HEK293 (cell line): Measurements from ENCODE around the gene CDT1.

Source experiments
- CTCF ChIA-PET: fragments of 350-600 bp; formaldehyde crosslinking; extraction: SDS; loops from one replicate; lab custom pipeline; 2021; ENCODE audit warnings: antibody characterized with exemption; lab: Yijun Ruan, JAX
- POLR2A ChIA-PET: fragments of 300-600 bp; formaldehyde crosslinking; extraction: SDS; loops from one replicate; lab custom pipeline; 2020; ENCODE audit warnings: antibody characterized with exemption, inconsistent platforms; lab: Yijun Ruan, JAX
- H3K27ac ChIP-seq: fragments of 200-500 bp; sonication (Bioruptor generic); 2 replicates; pipeline ENCODE4 v1.5.1; 2014; ENCODE audit warnings: low read depth, low read length, control low read depth, inconsistent platforms; ENCODE audit errors: extremely low read depth
- H3K36me3 ChIP-seq, 2 experiments: fragments of 200-500 bp in 1 of 2; sonication (Bioruptor generic) in 1 of 2; 1 replicate in 1 of 2; 2 replicates in 1 of 2; pipeline ENCODE4 v1.5.1; 2014 to 2017; ENCODE audit warnings: inconsistent platforms in 2 of 2, low read length in 2 of 2; ENCODE audit not compliant: control insufficient read depth in 2 of 2, insufficient read depth in 1 of 2
- H3K4me1 ChIP-seq: fragments of 200-500 bp; sonication (Bioruptor generic); 2 replicates; pipeline ENCODE4 v1.5.1; 2014; ENCODE audit warnings: mild to moderate bottlenecking, low read length, inconsistent platforms; ENCODE audit not compliant: control insufficient read depth, insufficient read depth
- H3K4me3 ChIP-seq: 2 replicates; pipeline ENCODE4 v1.5.1; 2011; ENCODE audit warnings: low read depth, mild to moderate bottlenecking, control low read depth, low read length, moderate library complexity
- H3K9me3 ChIP-seq: fragments of 200-500 bp; sonication (Bioruptor generic); 2 replicates; pipeline ENCODE4 v1.5.1; 2014; ENCODE audit warnings: low read depth, low read length, inconsistent platforms; ENCODE audit not compliant: control insufficient read depth, insufficient read depth
- BCL11B ChIP-seq: fragments of 450-650 bp; formaldehyde crosslinking; IDR thresholded peaks from 2 replicates; pipeline ENCODE4 v1.5.1; 2016; ENCODE audit warnings: low read depth, missing biosample characterization, missing genetic modification characterization
- HOXD13 ChIP-seq: sonication (generic); formaldehyde crosslinking; IDR thresholded peaks from 2 replicates; pipeline ENCODE4 v1.8.0; 2022; ENCODE audit warnings: missing genetic modification reagents, borderline replicate concordance
- OVOL3 ChIP-seq: fragments of 450-650 bp; formaldehyde crosslinking; IDR thresholded peaks from 2 replicates; pipeline ENCODE4 v1.5.1; 2016; ENCODE audit warnings: missing biosample characterization, missing genetic modification characterization
- PRDM1 ChIP-seq: fragments of 450-650 bp; formaldehyde crosslinking; IDR thresholded peaks from 2 replicates; pipeline ENCODE4; 2016; ENCODE audit warnings: missing biosample characterization, missing genetic modification characterization
- SCRT2 ChIP-seq: fragments of 450-650 bp; formaldehyde crosslinking; IDR thresholded peaks from 2 replicates; pipeline ENCODE4 v1.5.1; 2016; ENCODE audit warnings: missing biosample characterization, missing genetic modification characterization
- WT1 ChIP-seq: fragments of 450-650 bp; formaldehyde crosslinking; IDR thresholded peaks from 2 replicates; pipeline ENCODE4 v1.5.1; 2016; ENCODE audit warnings: missing biosample characterization, missing genetic modification characterization
- YY2 ChIP-seq: fragments of 450-650 bp; formaldehyde crosslinking; IDR thresholded peaks from 2 replicates; pipeline ENCODE4 v1.5.1; 2016; ENCODE audit warnings: missing biosample characterization, missing genetic modification characterization
- ZBTB17 ChIP-seq: fragments of 450-650 bp; formaldehyde crosslinking; IDR thresholded peaks from 2 replicates; pipeline ENCODE4 v1.5.1; 2016; ENCODE audit warnings: missing biosample characterization, missing genetic modification characterization
- ZFP37 ChIP-seq: fragments of 450-650 bp; formaldehyde crosslinking; IDR thresholded peaks from 2 replicates; pipeline ENCODE4 v1.5.1; 2016; ENCODE audit warnings: missing biosample characterization, missing genetic modification characterization
- ZNF140 ChIP-seq: fragments of 450-650 bp; formaldehyde crosslinking; IDR thresholded peaks from 2 replicates; pipeline ENCODE4 v1.5.1; 2016; ENCODE audit warnings: missing biosample characterization, missing genetic modification characterization
- ZNF175 ChIP-seq: fragments of 450-650 bp; formaldehyde crosslinking; IDR thresholded peaks from 2 replicates; pipeline ENCODE4 v1.5.1; 2016; ENCODE audit warnings: missing biosample characterization, missing genetic modification characterization
- ZNF18 ChIP-seq: fragments of 450-650 bp; formaldehyde crosslinking; IDR thresholded peaks from 2 replicates; pipeline ENCODE4 v1.5.1; 2016; ENCODE audit warnings: missing biosample characterization, missing genetic modification characterization
- ZNF354C ChIP-seq: fragments of 450-650 bp; formaldehyde crosslinking; IDR thresholded peaks from 2 replicates; pipeline ENCODE4 v1.5.1; 2016; ENCODE audit warnings: missing biosample characterization, missing genetic modification characterization, low read depth, borderline replicate concordance
- ZNF37A ChIP-seq: fragments of 450-650 bp; IDR thresholded peaks from 2 replicates; pipeline ENCODE4 v1.5.1; 2018; ENCODE audit warnings: missing biosample characterization, missing genetic modification characterization
- ZNF404 ChIP-seq: fragments of 450-650 bp; formaldehyde crosslinking; IDR thresholded peaks from 2 replicates; pipeline ENCODE4 v1.5.1; 2017; ENCODE audit warnings: missing biosample characterization, missing genetic modification characterization
- ZNF48 ChIP-seq: fragments of 450-650 bp; formaldehyde crosslinking; IDR thresholded peaks from 2 replicates; pipeline ENCODE4 v1.5.1; 2016; ENCODE audit warnings: missing biosample characterization, missing genetic modification characterization
- ZNF513 ChIP-seq: fragments of 450-650 bp; IDR thresholded peaks from 2 replicates; pipeline ENCODE4 v1.5.1; 2018; ENCODE audit warnings: missing biosample characterization, missing genetic modification characterization
- ZNF558 ChIP-seq: fragments of 450-650 bp; formaldehyde crosslinking; IDR thresholded peaks from 2 replicates; pipeline ENCODE4 v1.5.1; 2016; ENCODE audit warnings: missing biosample characterization, missing genetic modification characterization
- ZNF610 ChIP-seq: fragments of 450-650 bp; formaldehyde crosslinking; IDR thresholded peaks from 2 replicates; pipeline ENCODE4 v1.5.1; 2016; ENCODE audit warnings: missing biosample characterization, missing genetic modification characterization, borderline replicate concordance
- ZNF658 ChIP-seq: fragments of 450-650 bp; formaldehyde crosslinking; IDR thresholded peaks from 2 replicates; pipeline ENCODE4; 2016; ENCODE audit warnings: missing biosample characterization, missing genetic modification characterization
- ZNF747 ChIP-seq: fragments of 450-650 bp; formaldehyde crosslinking; IDR thresholded peaks from 2 replicates; pipeline ENCODE4 v1.5.1; 2016; ENCODE audit warnings: missing biosample characterization, missing genetic modification characterization
- ZSCAN23 ChIP-seq: fragments of 450-650 bp; formaldehyde crosslinking; IDR thresholded peaks from 2 replicates; pipeline ENCODE4 v1.5.1; 2016; ENCODE audit warnings: missing biosample characterization, missing genetic modification characterization
- TF ChIP-seq, protein P1 (sequence below): fragments of 450-650 bp; formaldehyde crosslinking; IDR thresholded peaks from 2 replicates; pipeline ENCODE4 v1.5.1; 2016; ENCODE audit warnings: missing biosample characterization, missing genetic modification characterization
- TF ChIP-seq, protein P2 (sequence below): fragments of 450-650 bp; formaldehyde crosslinking; IDR thresholded peaks from 2 replicates; pipeline ENCODE4 v1.5.1; 2016; ENCODE audit warnings: missing biosample characterization, missing genetic modification characterization
- TF ChIP-seq, protein P3 (sequence below): fragments of 450-650 bp; formaldehyde crosslinking; IDR thresholded peaks from 2 replicates; pipeline ENCODE4 v1.5.1; 2017; ENCODE audit warnings: missing biosample characterization, missing genetic modification characterization

CDT1 gene

DNA sequence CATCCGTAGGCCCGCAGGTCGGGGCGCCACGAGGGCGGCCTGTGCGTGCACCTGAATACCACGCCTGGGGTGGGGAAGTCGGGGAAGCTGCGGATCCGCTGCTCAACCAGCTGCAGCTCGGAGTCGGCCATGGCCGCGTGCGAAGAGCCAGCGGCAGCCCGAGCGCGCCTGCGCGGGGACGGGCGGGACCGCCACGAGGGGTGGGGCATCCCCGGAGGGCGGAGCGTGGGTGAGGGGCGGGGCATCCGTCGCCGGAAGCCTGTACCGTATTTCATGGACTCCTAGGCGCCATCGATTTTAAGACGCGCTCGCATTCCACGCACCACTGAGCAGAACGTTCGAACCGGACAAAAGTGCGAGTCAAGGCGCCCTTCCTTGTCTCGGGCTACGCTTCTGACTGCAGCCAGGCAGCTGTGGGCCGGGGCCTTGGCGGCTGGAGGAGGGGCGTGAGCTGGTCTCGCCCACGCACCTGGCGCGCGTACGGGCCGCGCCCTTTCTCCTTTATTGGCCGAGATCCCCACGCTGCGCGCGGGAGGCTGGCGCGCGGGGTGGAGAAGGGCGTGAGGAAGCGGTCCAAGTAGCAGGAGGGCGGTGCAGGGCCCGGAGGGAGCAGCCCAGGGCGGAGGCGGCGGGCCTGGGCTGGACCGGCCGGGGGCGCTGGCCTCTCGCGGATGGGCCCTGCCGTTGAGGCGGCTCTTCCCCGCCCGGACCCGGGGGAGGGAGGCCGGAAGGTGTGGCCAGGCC is 8.4 kb downstream of the CDT1 start, which contains the start of gene APRT (continued):
- TF ChIP-seq ZNF513 = peak; percentile 35; the same call in 1 of the 2 replicates
- peak; percentile 71; the same call in 1 of the 2 replicates for TF ChIP-seq ZNF610 (tag by site-specific recombination)
- TF ChIP-seq ZFP37 = 0 out of 2 replicates have a peak, but pooled peaks have one; percentile 35
- no peak for TF ChIP-seq SCRT2 (tag by site-specific recombination)
- TF ChIP-seq, protein P1, sequence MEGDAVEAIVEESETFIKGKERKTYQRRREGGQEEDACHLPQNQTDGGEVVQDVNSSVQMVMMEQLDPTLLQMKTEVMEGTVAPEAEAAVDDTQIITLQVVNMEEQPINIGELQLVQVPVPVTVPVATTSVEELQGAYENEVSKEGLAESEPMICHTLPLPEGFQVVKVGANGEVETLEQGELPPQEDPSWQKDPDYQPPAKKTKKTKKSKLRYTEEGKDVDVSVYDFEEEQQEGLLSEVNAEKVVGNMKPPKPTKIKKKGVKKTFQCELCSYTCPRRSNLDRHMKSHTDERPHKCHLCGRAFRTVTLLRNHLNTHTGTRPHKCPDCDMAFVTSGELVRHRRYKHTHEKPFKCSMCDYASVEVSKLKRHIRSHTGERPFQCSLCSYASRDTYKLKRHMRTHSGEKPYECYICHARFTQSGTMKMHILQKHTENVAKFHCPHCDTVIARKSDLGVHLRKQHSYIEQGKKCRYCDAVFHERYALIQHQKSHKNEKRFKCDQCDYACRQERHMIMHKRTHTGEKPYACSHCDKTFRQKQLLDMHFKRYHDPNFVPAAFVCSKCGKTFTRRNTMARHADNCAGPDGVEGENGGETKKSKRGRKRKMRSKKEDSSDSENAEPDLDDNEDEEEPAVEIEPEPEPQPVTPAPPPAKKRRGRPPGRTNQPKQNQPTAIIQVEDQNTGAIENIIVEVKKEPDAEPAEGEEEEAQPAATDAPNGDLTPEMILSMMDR (tag by site-specific recombination) = peak; percentile 44
- TF ChIP-seq HOXD13 (CRISPR knock-in tag) = no peak
- TF ChIP-seq ZNF404 = peak; percentile 71
- no peak for TF ChIP-seq ZNF658 (tag by site-specific recombination)
- TF ChIP-seq, protein P2, sequence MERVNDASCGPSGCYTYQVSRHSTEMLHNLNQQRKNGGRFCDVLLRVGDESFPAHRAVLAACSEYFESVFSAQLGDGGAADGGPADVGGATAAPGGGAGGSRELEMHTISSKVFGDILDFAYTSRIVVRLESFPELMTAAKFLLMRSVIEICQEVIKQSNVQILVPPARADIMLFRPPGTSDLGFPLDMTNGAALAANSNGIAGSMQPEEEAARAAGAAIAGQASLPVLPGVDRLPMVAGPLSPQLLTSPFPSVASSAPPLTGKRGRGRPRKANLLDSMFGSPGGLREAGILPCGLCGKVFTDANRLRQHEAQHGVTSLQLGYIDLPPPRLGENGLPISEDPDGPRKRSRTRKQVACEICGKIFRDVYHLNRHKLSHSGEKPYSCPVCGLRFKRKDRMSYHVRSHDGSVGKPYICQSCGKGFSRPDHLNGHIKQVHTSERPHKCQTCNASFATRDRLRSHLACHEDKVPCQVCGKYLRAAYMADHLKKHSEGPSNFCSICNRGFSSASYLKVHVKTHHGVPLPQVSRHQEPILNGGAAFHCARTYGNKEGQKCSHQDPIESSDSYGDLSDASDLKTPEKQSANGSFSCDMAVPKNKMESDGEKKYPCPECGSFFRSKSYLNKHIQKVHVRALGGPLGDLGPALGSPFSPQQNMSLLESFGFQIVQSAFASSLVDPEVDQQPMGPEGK = no peak; the same call in 1 of the 2 replicates
- no peak for TF ChIP-seq ZNF48 (tag by site-specific recombination)
- TF ChIP-seq WT1 = no peak; the same call in 1 of the 2 replicates
- no peak for TF ChIP-seq ZNF18 (tag by site-specific recombination)
- no peak for TF ChIP-seq ZNF558 (tag by site-specific recombination)
- no peak for TF ChIP-seq ZNF37A (tag by site-specific recombination)
- TF ChIP-seq ZNF175 = no peak
- no peak for TF ChIP-seq ZSCAN23 (tag by site-specific recombination)
- no peak for TF ChIP-seq ZNF354C (tag by site-specific recombination)
- TF ChIP-seq, all 188 proteins: peak for 68

DNA sequence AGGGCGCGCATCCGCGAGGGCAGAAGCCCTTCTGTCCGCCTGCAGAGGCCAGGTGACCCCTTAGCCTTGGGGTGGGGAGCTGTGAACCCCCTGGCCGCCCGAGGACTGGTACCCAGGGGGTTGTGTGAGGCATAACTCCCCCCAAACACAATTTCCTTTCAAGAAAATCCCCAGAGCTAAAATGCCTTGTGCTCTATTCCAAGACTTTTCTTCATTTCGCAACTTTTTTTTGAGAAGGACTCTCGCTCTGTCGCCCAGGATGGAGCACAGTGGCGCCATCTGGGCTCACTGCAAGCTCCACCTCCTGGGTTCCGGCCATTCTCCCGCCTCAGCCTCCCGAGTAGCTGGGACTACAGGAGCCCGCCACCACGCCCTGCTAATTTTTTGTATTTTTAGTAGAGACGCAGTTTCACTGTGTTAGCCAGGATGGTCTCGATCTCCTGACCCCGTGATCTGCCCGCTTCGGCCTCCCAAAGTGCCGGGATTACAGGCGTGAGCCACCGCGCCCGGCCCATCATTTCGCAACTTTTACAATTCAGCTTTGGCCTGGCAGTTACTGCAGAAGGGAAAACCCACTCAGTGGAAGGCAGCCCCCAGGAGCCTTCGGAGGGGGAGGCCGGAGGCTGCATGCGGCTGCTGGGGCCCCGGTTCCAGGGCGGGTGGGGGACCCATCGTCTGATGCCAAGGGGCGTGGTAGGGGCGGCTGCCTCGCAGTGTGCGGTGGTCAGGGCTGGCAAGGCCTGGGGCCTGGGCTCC is 9.1 kb downstream of the CDT1 start:
- Histone ChIP-seq H3K9me3 (no peaks in the 10 kb centered on the region), H3K4me1 (peaks cover 3% of the 10 kb centered on the region; the same call in 1 of the 2 replicates), H3K4me3 (peak overlapping the region; percentile 51), H3K36me3 (peaks cover 0 to 34% of the 10 kb centered on the region in 2 experiments; a peak in 1 of 3 replicates), H3K27ac (peak overlapping the region; percentile 87)
- ChIA-PET POLR2A (interaction anchor here (0.5 to 5.2 kb wide), 9 partner anchors 11 to 358 kb away, joined by 3 to 33 read pairs (median 4); partner anchors contain the start of genes GALNS and TRAPPC2L), CTCF (interaction anchor here (0.8 to 5.1 kb wide), 5 partner anchors 45 to 477 kb away, joined by 3 to 19 read pairs (median 4); no protein-coding TSS in a partner anchor)
- TF ChIP-seq ZBTB17 (peak; percentile 50; the same call in 1 of the 2 replicates), ZNF140 (tag by site-specific recombination) (no peak), YY2 (tag by site-specific recombination) (peak; percentile 36; the same call in 1 of the 2 replicates), PRDM1 (tag by site-specific recombination) (peak; percentile 9; the same call in 1 of the 2 replicates), OVOL3 (no peak), ZNF747 (tag by site-specific recombination) (no peak), BCL11B (0 out of 2 replicates have a peak, but pooled peaks have one; percentile 7)
- TF ChIP-seq, protein P1 (tag by site-specific recombination) = peak; percentile 38; the same call in 1 of the 2 replicates
- TF ChIP-seq, protein P3, sequence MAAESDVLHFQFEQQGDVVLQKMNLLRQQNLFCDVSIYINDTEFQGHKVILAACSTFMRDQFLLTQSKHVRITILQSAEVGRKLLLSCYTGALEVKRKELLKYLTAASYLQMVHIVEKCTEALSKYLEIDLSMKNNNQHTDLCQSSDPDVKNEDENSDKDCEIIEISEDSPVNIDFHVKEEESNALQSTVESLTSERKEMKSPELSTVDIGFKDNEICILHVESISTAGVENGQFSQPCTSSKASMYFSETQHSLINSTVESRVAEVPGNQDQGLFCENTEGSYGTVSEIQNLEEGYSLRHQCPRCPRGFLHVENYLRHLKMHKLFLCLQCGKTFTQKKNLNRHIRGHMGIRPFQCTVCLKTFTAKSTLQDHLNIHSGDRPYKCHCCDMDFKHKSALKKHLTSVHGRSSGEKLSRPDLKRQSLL (tag by site-specific recombination) = peak; percentile 70; the same call in 1 of the 2 replicates
